ENCODE data around the gene MTHFD1L. TPM values are rescaled to one million over a fixed set of nuclear protein-coding genes. Genes with fewer than 3 reads are reported as not detected.

MTHFD1L gene
- total and polyA plus RNA-seq, 2 donors from 2014 or later = 4.7 to 39.6 TPM

- Histone ChIP-seq H3K4me1 (ENCODE audit: control insufficient read depth in 2 of 3, insufficient read depth in 2 of 3, low read depth in 1 of 3, low read length in 3 of 3) (peaks cover 0 to 2% (median 0%) of the 10 kb centered on the region in 3 donors), H3K9me3 (ENCODE audit: control insufficient read depth in 2 of 3, insufficient read depth in 1 of 3, low read length in 3 of 3) (no peaks in the 10 kb centered on the region), H3K36me3 (ENCODE audit: control insufficient read depth in 2 of 3, insufficient read depth in 3 of 3, low read length in 3 of 3) (no peaks in the 10 kb centered on the region), H3K27me3 (ENCODE audit: control insufficient read depth, insufficient read depth, low read length) (no peaks in the 10 kb centered on the region), H3K9ac (ENCODE audit: low read length in 3 of 3) (no peak overlapping the region), H3K27ac (ENCODE audit: low read depth in 2 of 2, low read length in 2 of 2) (no peak overlapping the region), H3K4me3 (ENCODE audit: low read length in 3 of 3) (no peak overlapping the region)
- intact Hi-C loops (cut with DNase I) = no loop called here
- FAIRE-seq (no peak), DNase-seq (no peak)
- TF ChIP-seq CTCF (IDR thresholded peaks at IDR 0.05; ENCODE audit: borderline replicate concordance, extremely low read depth, insufficient read depth) = no peak
These were observed 99.3 kb downstream of the MTHFD1L start for GRCh38 chr6:150964765-150965164.

GRCh38 chr6:150966786-150967185 is 101.3 kb downstream of the MTHFD1L start:
- Histone ChIP-seq H3K9ac (ENCODE audit: low read length in 3 of 3) (no peak overlapping the region), H3K27me3 (ENCODE audit: control insufficient read depth, insufficient read depth, low read length) (no peaks in the 10 kb centered on the region), H3K9me3 (ENCODE audit: control insufficient read depth in 2 of 3, insufficient read depth in 1 of 3, low read length in 3 of 3) (no peaks in the 10 kb centered on the region), H3K4me1 (ENCODE audit: control insufficient read depth in 2 of 3, insufficient read depth in 2 of 3, low read depth in 1 of 3, low read length in 3 of 3) (no peaks in the 10 kb centered on the region), H3K27ac (ENCODE audit: low read depth in 2 of 2, low read length in 2 of 2) (no peak overlapping the region), H3K36me3 (ENCODE audit: control insufficient read depth in 2 of 3, insufficient read depth in 3 of 3, low read length in 3 of 3) (no peaks in the 10 kb centered on the region), H3K4me3 (ENCODE audit: low read length in 3 of 3) (no peak overlapping the region)
- FAIRE-seq (no peak), DNase-seq (no peak)
- TF ChIP-seq CTCF (IDR thresholded peaks at IDR 0.05; ENCODE audit: borderline replicate concordance, extremely low read depth, insufficient read depth) = no peak
- intact Hi-C loops (cut with DNase I) = no loop called here

GRCh38 chr6:150967381-150967780 is 101.9 kb downstream of the MTHFD1L start:
- Histone ChIP-seq H3K4me1 (ENCODE audit: control insufficient read depth in 2 of 3, insufficient read depth in 2 of 3, low read depth in 1 of 3, low read length in 3 of 3) (no peaks in the 10 kb centered on the region), H3K27ac (ENCODE audit: low read depth in 2 of 2, low read length in 2 of 2) (no peak overlapping the region), H3K4me3 (ENCODE audit: low read length in 3 of 3) (no peak overlapping the region), H3K36me3 (ENCODE audit: control insufficient read depth in 2 of 3, insufficient read depth in 3 of 3, low read length in 3 of 3) (no peaks in the 10 kb centered on the region), H3K9ac (ENCODE audit: low read length in 3 of 3) (no peak overlapping the region), H3K9me3 (ENCODE audit: control insufficient read depth in 2 of 3, insufficient read depth in 1 of 3, low read length in 3 of 3) (no peaks in the 10 kb centered on the region), H3K27me3 (ENCODE audit: control insufficient read depth, insufficient read depth, low read length) (no peaks in the 10 kb centered on the region)
- DNase-seq (no peak), FAIRE-seq (no peak)
- no peak for TF ChIP-seq CTCF (IDR thresholded peaks at IDR 0.05; ENCODE audit: borderline replicate concordance, extremely low read depth, insufficient read depth)
- intact Hi-C loops (cut with DNase I) = no loop called here

- H3K4me3 ChIP-seq (ENCODE audit: low read length in 3 of 3) = no peak overlapping the region
- no peak for TF ChIP-seq CTCF (IDR thresholded peaks at IDR 0.05; ENCODE audit: borderline replicate concordance, extremely low read depth, insufficient read depth)
- FAIRE-seq (no peak), DNase-seq (peak in 3 of 5 donors; percentile 29 to 43 (median 29))
- H3K36me3 ChIP-seq (ENCODE audit: control insufficient read depth in 2 of 3, insufficient read depth in 3 of 3, low read length in 3 of 3) = no peaks in the 10 kb centered on the region
- intact Hi-C loops (cut with DNase I) = no loop called here
- no peaks in the 10 kb centered on the region for H3K4me1 ChIP-seq (ENCODE audit: control insufficient read depth in 2 of 3, insufficient read depth in 2 of 3, low read depth in 1 of 3, low read length in 3 of 3)
- no peaks in the 10 kb centered on the region for H3K27me3 ChIP-seq (ENCODE audit: control insufficient read depth, insufficient read depth, low read length)
- H3K9me3 ChIP-seq (ENCODE audit: control insufficient read depth in 2 of 3, insufficient read depth in 1 of 3, low read length in 3 of 3) = no peaks in the 10 kb centered on the region
- no peak overlapping the region for H3K9ac ChIP-seq (ENCODE audit: low read length in 3 of 3)
- no peak overlapping the region for H3K27ac ChIP-seq (ENCODE audit: low read depth in 2 of 2, low read length in 2 of 2)
These were observed 102.4 kb downstream of the MTHFD1L start for GRCh38 chr6:150967910-150968309.

Data from kidney (tissue), 14 donors.